Fibroblast of mammary gland (primary cell): Measurements from ENCODE around the gene RAPGEF2.
A peak's percentile ranks its signal among the peaks of the same experiment; 100 is the strongest.
"Not testable (repeated sequence)": the region's sequence is repeated elsewhere in the genome, so short reads cannot be mapped to it uniquely, and the experiment has no call there.

Source experiments
- DNase-seq: peaks from one replicate; pipeline ENCODE4 v3.0.0-alpha.2; 2010; ENCODE audit warnings: low read depth
- H3K4me3 ChIP-seq: 2 replicates; pipeline ENCODE4 v1.5.1; 2011; ENCODE audit warnings: low read depth, mild to moderate bottlenecking, low read length, moderate library complexity; ENCODE audit not compliant: control insufficient read depth
- TF ChIP-seq, protein P1 (sequence below): conservative IDR thresholded peaks from 2 replicates; pipeline ENCODE4 v1.5.1; 2011; ENCODE audit warnings: low read depth, low read length, inconsistent platforms; ENCODE audit not compliant: control insufficient read depth, insufficient read depth

Gene RAPGEF2

DNA sequence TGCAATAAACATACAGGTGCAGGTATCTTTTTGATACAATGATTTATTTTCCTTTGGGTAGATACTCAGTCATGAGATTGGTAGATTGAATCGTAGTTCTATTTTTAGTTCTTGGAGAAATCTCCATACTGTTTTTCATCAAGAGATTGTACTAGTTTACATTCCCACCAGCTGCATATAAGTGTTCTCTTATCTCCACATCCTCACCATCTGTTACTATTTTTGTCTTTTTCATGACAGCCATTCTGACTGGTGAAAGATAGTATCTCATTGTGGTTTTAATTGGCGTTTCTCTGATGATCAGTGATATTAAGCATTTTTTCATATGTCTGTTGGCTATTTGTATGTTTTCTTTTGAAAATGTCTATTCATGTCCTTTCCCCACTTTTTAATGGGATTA, 202.2 kb downstream of the RAPGEF2 start:
- DNase-seq: no peak
- TF ChIP-seq, protein P1, sequence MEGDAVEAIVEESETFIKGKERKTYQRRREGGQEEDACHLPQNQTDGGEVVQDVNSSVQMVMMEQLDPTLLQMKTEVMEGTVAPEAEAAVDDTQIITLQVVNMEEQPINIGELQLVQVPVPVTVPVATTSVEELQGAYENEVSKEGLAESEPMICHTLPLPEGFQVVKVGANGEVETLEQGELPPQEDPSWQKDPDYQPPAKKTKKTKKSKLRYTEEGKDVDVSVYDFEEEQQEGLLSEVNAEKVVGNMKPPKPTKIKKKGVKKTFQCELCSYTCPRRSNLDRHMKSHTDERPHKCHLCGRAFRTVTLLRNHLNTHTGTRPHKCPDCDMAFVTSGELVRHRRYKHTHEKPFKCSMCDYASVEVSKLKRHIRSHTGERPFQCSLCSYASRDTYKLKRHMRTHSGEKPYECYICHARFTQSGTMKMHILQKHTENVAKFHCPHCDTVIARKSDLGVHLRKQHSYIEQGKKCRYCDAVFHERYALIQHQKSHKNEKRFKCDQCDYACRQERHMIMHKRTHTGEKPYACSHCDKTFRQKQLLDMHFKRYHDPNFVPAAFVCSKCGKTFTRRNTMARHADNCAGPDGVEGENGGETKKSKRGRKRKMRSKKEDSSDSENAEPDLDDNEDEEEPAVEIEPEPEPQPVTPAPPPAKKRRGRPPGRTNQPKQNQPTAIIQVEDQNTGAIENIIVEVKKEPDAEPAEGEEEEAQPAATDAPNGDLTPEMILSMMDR: no peak
- H3K4me3 ChIP-seq: no peak overlapping the region

GRCh38 chr4:159307929-159308328, 205.1 kb downstream of the RAPGEF2 start:
- TF ChIP-seq, protein P1: no peak
- H3K4me3 ChIP-seq: no peak overlapping the region
- no peak for DNase-seq

- TF ChIP-seq, protein P1: no peak
- no peak overlapping the region for H3K4me3 ChIP-seq
- peak; percentile 44 for DNase-seq
Observed at GRCh38 chr4:159308566-159309340, 205.9 kb downstream of the RAPGEF2 start.

- no peak overlapping the region for H3K4me3 ChIP-seq
- no peak for DNase-seq
- TF ChIP-seq, protein P1: no peak
Observed at GRCh38 chr4:159312236-159312635, 209.4 kb downstream of the RAPGEF2 start.

GRCh38 chr4:159315879-159316278, 213.0 kb downstream of the RAPGEF2 start:
- H3K4me3 ChIP-seq, DNase-seq: not testable (repeated sequence)
- TF ChIP-seq, protein P1: peak; percentile 14

- DNase-seq: no peak
- H3K4me3 ChIP-seq: no peak overlapping the region
- TF ChIP-seq, protein P1: no peak
Observed at GRCh38 chr4:159317203-159317602, 214.3 kb downstream of the RAPGEF2 start.
